A549 (cell line): ENCODE measurements around the gene DNM3. TPM values are rescaled to one million over a fixed set of nuclear protein-coding genes. Genes with fewer than 3 reads are reported as not detected.

Experiments
- ATAC-seq, 2 experiments: fragments of 200-7000 bp in 1 of 2; fragments of >200 bp in 1 of 2; cut with Nextera tagmentation in 1 of 2; cut with Tn5 transposase in 1 of 2; 3 replicates each; pipeline versions ENCODE4 v1.8.0 to v1.9.1; 2018 to 2020; ENCODE audit warnings: mild to moderate bottlenecking in 1 of 2, moderate library complexity in 1 of 2
- CTCF ChIA-PET: fragments of 300-600 bp; sonication (Branson Sonifier 250); formaldehyde crosslinking; extraction: SDS; loops from one replicate; lab custom pipeline; 2021; ENCODE audit warnings: antibody characterized with exemption, inconsistent platforms; lab: Yijun Ruan, JAX
- POLR2A ChIA-PET: fragments of 350-600 bp; formaldehyde crosslinking; extraction: SDS; loops from one replicate; lab custom pipeline; 2021; ENCODE audit warnings: antibody characterized with exemption, inconsistent platforms; lab: Yijun Ruan, JAX
- DNase-seq, 2 experiments: peaks; one replicate each; pipeline versions ENCODE4 v3.0.0 to v3.0.0-alpha.2; 2011 to 2016; ENCODE audit warnings: low read depth in 1 of 2, low spot score in 1 of 2
- FAIRE-seq: peaks from 2 replicates; lab custom pipeline; 2011; peaks lifted over from hg19 to GRCh38; lab: Jason Lieb, UNC
- H3K27ac ChIP-seq, 2 experiments: fragments of >200 bp; sonication (Bioruptor Twin); formaldehyde crosslinking; 3 replicates each; pipeline ENCODE4 v1.5.1; 2016 to 2017
- H3K4me1 ChIP-seq: fragments of >200 bp; sonication (Bioruptor Twin); formaldehyde crosslinking; 3 replicates; pipeline ENCODE4 v1.6.1; 2016
- H3K4me2 ChIP-seq: fragments of >200 bp; sonication (Bioruptor Twin); formaldehyde crosslinking; 3 replicates; pipeline ENCODE4 v1.6.1; 2016
- H3K4me3 ChIP-seq: fragments of >200 bp; sonication (Bioruptor Twin); formaldehyde crosslinking; 3 replicates; pipeline ENCODE4 v1.5.1; 2016
- H3K9me3 ChIP-seq: fragments of >200 bp; sonication (Bioruptor Twin); formaldehyde crosslinking; 3 replicates; pipeline ENCODE4 v1.6.1; 2016
- ATOH8 ChIP-seq: fragments of 250-450 bp; sonication (Bioruptor Pico); IDR thresholded peaks from 2 replicates; pipeline ENCODE4 v1.5.0; 2020; ENCODE audit warnings: low read depth, mild to moderate bottlenecking, moderate library complexity
- CEBPB ChIP-seq, 2 experiments: fragments of >200 bp in 1 of 2; sonication (Bioruptor Twin) in 1 of 2; formaldehyde crosslinking in 1 of 2; IDR thresholded peaks; 2 replicates each; pipeline ENCODE4 v1.6.1; 2012 to 2016
- E2F6 ChIP-seq: IDR thresholded peaks from 2 replicates; pipeline ENCODE4 v1.6.1; 2012; ENCODE audit warnings: low read depth, borderline replicate concordance
- EHMT2 ChIP-seq: fragments of 200-600 bp; sonication (generic); IDR thresholded peaks from 2 replicates; pipeline ENCODE4 v1.6.1; 2016; ENCODE audit warnings: antibody characterized with exemption, low read depth, mild to moderate bottlenecking, moderate library complexity
- ELK1 ChIP-seq: fragments of 150-350 bp; IDR thresholded peaks from 2 replicates; pipeline ENCODE4 v1.6.1; 2014; ENCODE audit warnings: low read depth, mild to moderate bottlenecking, low read length
- EP300 ChIP-seq, 2 experiments: fragments of >200 bp; sonication (Bioruptor Twin); formaldehyde crosslinking; IDR thresholded peaks; 2 replicates in 1 of 2; 3 replicates in 1 of 2; pipeline ENCODE4 v1.6.1; 2016 to 2017
- ESRRA ChIP-seq: fragments of 150-350 bp; IDR thresholded peaks from 2 replicates; pipeline ENCODE4 v1.6.1; 2014; ENCODE audit warnings: mild to moderate bottlenecking, low read length, borderline replicate concordance
- FOSL2 ChIP-seq, 2 experiments: fragments of 450-650 bp in 1 of 2; fragments of >200 bp in 1 of 2; sonication (Bioruptor Twin) in 1 of 2; formaldehyde crosslinking; IDR thresholded peaks; 2 replicates each; pipeline versions ENCODE4 v1.5.0 to v1.6.1; 2016 to 2020; ENCODE audit warnings: mild to moderate bottlenecking in 1 of 2, moderate library complexity in 1 of 2
- HDAC2 ChIP-seq: fragments of 200-600 bp; sonication (generic); IDR thresholded peaks from 2 replicates; pipeline ENCODE4 v1.6.1; 2016
- HEYL ChIP-seq: fragments of 250-450 bp; sonication (Bioruptor Pico); IDR thresholded peaks from 2 replicates; pipeline ENCODE4 v1.8.0; 2021; ENCODE audit warnings: mild to moderate bottlenecking, moderate library complexity
- HMGXB4 ChIP-seq: fragments of 250-450 bp; sonication (Bioruptor Pico); IDR thresholded peaks from 2 replicates; pipeline ENCODE4 v1.5.0; 2021; ENCODE audit warnings: mild to moderate bottlenecking, moderate library complexity, borderline replicate concordance
- HOXB5 ChIP-seq: fragments of 250-450 bp; sonication (Bioruptor Pico); IDR thresholded peaks from 2 replicates; pipeline ENCODE4 v1.5.0; 2020; ENCODE audit warnings: mild to moderate bottlenecking, moderate library complexity
- JUN ChIP-seq, 2 experiments: fragments of >200 bp; sonication (Bioruptor Twin); formaldehyde crosslinking; IDR thresholded peaks; 2 replicates in 1 of 2; 3 replicates in 1 of 2; pipeline ENCODE4 v1.6.1; 2016 to 2017
- MAX ChIP-seq: IDR thresholded peaks from 2 replicates; pipeline ENCODE4 v1.6.1; 2012
- MAZ ChIP-seq: fragments of 150-350 bp; IDR thresholded peaks from 2 replicates; pipeline ENCODE4 v1.6.1; 2014; ENCODE audit warnings: antibody characterized with exemption, low read depth, low read length, borderline replicate concordance
- NR3C1 ChIP-seq: fragments of >200 bp; sonication (Bioruptor Twin); formaldehyde crosslinking; IDR thresholded peaks from 3 replicates; pipeline ENCODE4 v1.6.1; 2017
- POLR2A ChIP-seq: IDR thresholded peaks from 2 replicates; pipeline ENCODE4 v1.6.1; 2012; ENCODE audit warnings: mild to moderate bottlenecking, low read length
- RARB ChIP-seq: fragments of 250-450 bp; sonication (Bioruptor Pico); IDR thresholded peaks from 2 replicates; pipeline ENCODE4 v1.8.0; 2021; ENCODE audit warnings: mild to moderate bottlenecking, moderate library complexity
- TFCP2L1 ChIP-seq: fragments of 250-450 bp; sonication (Bioruptor Pico); IDR thresholded peaks from 2 replicates; pipeline ENCODE4 v1.5.0; 2021; ENCODE audit warnings: mild to moderate bottlenecking
- ZC3H11A ChIP-seq: fragments of 450-650 bp; IDR thresholded peaks from 2 replicates; pipeline ENCODE4 v1.6.1; 2014; ENCODE audit warnings: antibody characterized with exemption, mild to moderate bottlenecking
- ZSCAN20 ChIP-seq: fragments of 250-450 bp; sonication (Bioruptor Pico); IDR thresholded peaks from 2 replicates; pipeline ENCODE4 v1.8.0; 2022; ENCODE audit warnings: mild to moderate bottlenecking, moderate library complexity
- WGBS: methylation state at CpG from one replicate; pipeline ENCODE4 v1.1.6; 2017; ENCODE audit errors: missing lambda C conversion rate; 5-methylcytosine and 5-hydroxymethylcytosine counted together
- polyA plus RNA-seq, 4 experiments: library from polyadenylated mRNA; depleted of rRNA in 3 of 4; stranded (reverse); fragments of >200 nt; fragmentation: RNase III in 1 of 4; extraction: RNeasy Plus Mini Kit Qiagen cat#74134 plus additional on column Dnase treatment in 1 of 4; gene quantifications; 2 replicates in 3 of 4; 3 replicates in 1 of 4; pipeline ENCODE4 v1.2.3, GENCODE V29; 2011 to 2017

DNM3 gene
- polyA plus RNA-seq, 2 of the 4 experiments (the other 2 are of a cell fraction): 0.57 to 1.5 TPM

GRCh38 chr1:172229942-172230341 is 388.6 kb downstream of the DNM3 start:
- no peak for FAIRE-seq
- TF ChIP-seq TFCP2L1 (CRISPR knock-in tag) (no peak), E2F6 (no peak)
- TF ChIP-seq, all 56 proteins: peak for 0
- Histone ChIP-seq H3K4me1 (no peaks in the 10 kb centered on the region), H3K27ac (no peak overlapping the region), H3K4me3 (no peak overlapping the region), H3K9me3 (0 out of 3 replicates have a peak, but pooled peaks cover 2% of the 10 kb centered on the region), H3K4me2 (no peak overlapping the region)
- 57% methylated on average over 1 of the region's 1 CpG for WGBS
- CTCF ChIA-PET: interaction anchor here (1.3 kb wide), 1 partner anchor 228 kb away, joined by 4 read pairs; no protein-coding TSS in a partner anchor
- ATAC-seq: no peak
- POLR2A ChIA-PET: no interaction called here
- no peak for DNase-seq

- no peak for ATAC-seq
- TF ChIP-seq HMGXB4 (CRISPR knock-in tag) (no peak), HDAC2 (no peak), FOSL2 (IDR thresholded peaks at IDR 0.05) (no peak), FOSL2 (CRISPR knock-in tag; IDR thresholded peaks at IDR 0.05) (no peak), MAX (no peak), RARB (CRISPR knock-in tag) (no peak), ZC3H11A (no peak), JUN (IDR thresholded peaks at IDR 0.05) (no peak), EP300 (IDR thresholded peaks at IDR 0.05) (no peak)
- 0 out of 3 replicates have a peak, but pooled peaks cover 2% of the 10 kb centered on the region for H3K9me3 ChIP-seq
- no peak overlapping the region for H3K27ac ChIP-seq
- H3K4me3 ChIP-seq: no peak overlapping the region
- H3K4me1 ChIP-seq: no peaks in the 10 kb centered on the region
- 79% methylated on average over 2 of the region's 2 CpGs for WGBS
- ChIA-PET POLR2A (no interaction called here), CTCF (interaction anchor here (1.3 kb wide), 1 partner anchor 228 kb away, joined by 4 read pairs; no protein-coding TSS in a partner anchor)
- no peak for DNase-seq
- H3K4me2 ChIP-seq: no peak overlapping the region
- no peak for FAIRE-seq
Observed at GRCh38 chr1:172230526-172230925, 389.2 kb downstream of the DNM3 start.

- Histone ChIP-seq H3K4me3 (no peak overlapping the region), H3K27ac (no peak overlapping the region), H3K4me1 (no peaks in the 10 kb centered on the region), H3K4me2 (no peak overlapping the region), H3K9me3 (no peaks in the 10 kb centered on the region)
- WGBS: 96% methylated on average over 5 of the region's 5 CpGs
- ATAC-seq: no peak
- ChIA-PET POLR2A (no interaction called here), CTCF (no interaction called here)
- FAIRE-seq: no peak
- no peak for DNase-seq
- TF ChIP-seq ELK1 (no peak), NR3C1 (no peak)
Observed at GRCh38 chr1:172236958-172237357, 395.7 kb downstream of the DNM3 start.

- Histone ChIP-seq H3K4me3 (no peak overlapping the region), H3K4me1 (no peaks in the 10 kb centered on the region), H3K9me3 (no peaks in the 10 kb centered on the region), H3K27ac (no peak overlapping the region), H3K4me2 (no peak overlapping the region)
- DNase-seq (no peak), FAIRE-seq (no peak), ATAC-seq (no peak)
- POLR2A ChIA-PET: no interaction called here
- 84% methylated on average over 1 of the region's 1 CpG for WGBS
- CTCF ChIA-PET: interaction anchor here (0.5 kb wide), 1 partner anchor 46 kb away, joined by 3 read pairs; no protein-coding TSS in a partner anchor
- no peak for TF ChIP-seq HEYL
- no peak for TF ChIP-seq ELK1
- TF ChIP-seq ATOH8 (CRISPR knock-in tag): no peak
- TF ChIP-seq ESRRA: no peak
- no peak for TF ChIP-seq TFCP2L1 (CRISPR knock-in tag)
- no peak for TF ChIP-seq HOXB5 (CRISPR knock-in tag)
- no peak for TF ChIP-seq ZSCAN20 (CRISPR knock-in tag)
- no peak for TF ChIP-seq MAZ
- TF ChIP-seq POLR2A: no peak
- no peak for TF ChIP-seq EHMT2
- TF ChIP-seq EP300 (IDR thresholded peaks at IDR 0.05): no peak
- TF ChIP-seq FOSL2 (IDR thresholded peaks at IDR 0.05): no peak
- TF ChIP-seq FOSL2 (CRISPR knock-in tag; IDR thresholded peaks at IDR 0.05): no peak
- no peak for TF ChIP-seq HMGXB4 (CRISPR knock-in tag)
- TF ChIP-seq HDAC2: no peak
- TF ChIP-seq CEBPB (IDR thresholded peaks at IDR 0.05): no peak
Observed at GRCh38 chr1:172238158-172238557, 396.9 kb downstream of the DNM3 start.
